CD4-positive, alpha-beta T cell treated with Interferon gamma for 1 hour (primary cell): ENCODE measurements around the gene AKR1C1.
A peak's percentile ranks its signal among the peaks of the same experiment; 100 is the strongest.
"Not testable (repeated sequence)": the region's sequence is repeated elsewhere in the genome, so short reads cannot be mapped to it uniquely, and the experiment has no call there.

ENCODE experiments used
- DNase-seq: peaks from one replicate; pipeline ENCODE4 v3.0.0-alpha.2; 2020

AKR1C1 gene

DNA sequence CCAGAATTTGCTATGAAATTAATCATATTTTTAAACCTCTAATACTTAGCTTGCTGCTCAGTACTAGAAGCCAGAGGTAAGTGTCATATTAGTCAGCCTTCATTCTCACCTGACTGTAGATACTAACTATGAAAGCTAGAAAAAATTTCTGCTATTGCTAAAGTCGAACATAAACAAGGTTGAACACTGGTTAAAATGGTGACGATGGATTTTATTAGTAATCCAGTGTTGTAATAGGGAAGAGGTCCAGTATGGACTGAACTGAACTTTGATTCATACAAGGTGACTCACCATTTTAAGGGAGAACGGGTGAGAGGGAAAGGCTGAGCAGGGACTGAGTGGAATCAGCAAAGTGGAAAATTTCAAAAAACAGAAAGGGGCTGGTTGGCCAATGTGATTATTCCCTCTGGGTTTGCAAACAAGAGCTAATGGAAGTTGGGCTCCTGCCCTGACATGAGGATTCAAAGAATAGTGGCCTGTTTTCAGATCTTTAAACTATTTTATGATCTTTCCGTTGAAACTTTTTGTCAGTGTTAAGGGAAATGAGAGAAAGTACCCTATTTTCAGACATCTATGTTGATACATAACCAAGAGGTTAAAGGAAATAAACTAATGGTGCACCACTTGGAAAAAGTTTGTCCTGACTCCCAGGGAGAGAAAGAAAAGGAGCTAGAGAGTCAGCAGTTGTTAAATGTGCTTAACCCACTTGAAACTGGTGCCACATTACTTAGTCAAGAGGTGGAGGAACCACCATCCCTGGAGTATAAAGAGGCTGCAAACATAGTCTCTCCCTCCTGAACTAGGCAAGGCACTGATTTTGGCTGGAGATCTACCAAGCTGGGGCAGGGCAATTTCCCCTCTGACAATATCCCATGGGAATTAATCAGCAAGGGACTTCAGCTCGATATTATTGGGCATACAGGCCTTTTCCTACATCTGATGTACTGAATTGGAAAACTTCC is 15.3 kb upstream of the AKR1C1 start:
- no peak for DNase-seq

DNA sequence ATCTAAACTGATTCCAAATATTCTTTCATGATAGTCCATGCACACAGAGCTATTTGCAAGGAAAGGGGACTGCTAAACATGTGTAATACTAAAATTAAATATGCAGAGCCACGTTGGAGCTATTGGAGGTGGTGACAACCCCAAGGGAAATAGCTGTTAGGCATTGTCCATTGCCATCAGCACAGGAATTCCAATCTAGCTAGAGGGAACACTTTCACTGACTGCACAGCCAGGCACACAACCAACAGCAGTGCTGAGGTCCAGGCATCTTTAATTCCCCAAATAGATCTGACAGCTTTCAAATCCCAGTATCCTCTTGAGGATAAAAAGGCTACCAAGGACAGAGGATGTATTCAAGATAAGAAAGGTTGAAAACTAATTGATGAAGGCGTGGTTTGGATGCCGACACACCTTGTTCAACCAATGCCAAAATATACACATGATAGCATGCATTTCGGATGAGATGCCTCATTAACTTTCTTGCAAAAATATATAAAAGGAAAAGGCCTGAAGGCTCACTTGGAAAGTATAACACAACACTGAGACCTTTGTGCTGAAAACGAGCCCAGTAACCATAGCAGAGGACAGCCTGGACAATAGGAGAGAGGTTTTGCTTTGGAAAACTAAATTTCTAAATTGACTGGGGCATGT is 11.6 kb upstream of the AKR1C1 start:
- not testable (repeated sequence) for DNase-seq

GRCh38 chr10:4953405-4953804 is 9.8 kb upstream of the AKR1C1 start:
- no peak for DNase-seq

- not testable (repeated sequence) for DNase-seq
Observed at GRCh38 chr10:4956088-4956487, 7.1 kb upstream of the AKR1C1 start.

DNA sequence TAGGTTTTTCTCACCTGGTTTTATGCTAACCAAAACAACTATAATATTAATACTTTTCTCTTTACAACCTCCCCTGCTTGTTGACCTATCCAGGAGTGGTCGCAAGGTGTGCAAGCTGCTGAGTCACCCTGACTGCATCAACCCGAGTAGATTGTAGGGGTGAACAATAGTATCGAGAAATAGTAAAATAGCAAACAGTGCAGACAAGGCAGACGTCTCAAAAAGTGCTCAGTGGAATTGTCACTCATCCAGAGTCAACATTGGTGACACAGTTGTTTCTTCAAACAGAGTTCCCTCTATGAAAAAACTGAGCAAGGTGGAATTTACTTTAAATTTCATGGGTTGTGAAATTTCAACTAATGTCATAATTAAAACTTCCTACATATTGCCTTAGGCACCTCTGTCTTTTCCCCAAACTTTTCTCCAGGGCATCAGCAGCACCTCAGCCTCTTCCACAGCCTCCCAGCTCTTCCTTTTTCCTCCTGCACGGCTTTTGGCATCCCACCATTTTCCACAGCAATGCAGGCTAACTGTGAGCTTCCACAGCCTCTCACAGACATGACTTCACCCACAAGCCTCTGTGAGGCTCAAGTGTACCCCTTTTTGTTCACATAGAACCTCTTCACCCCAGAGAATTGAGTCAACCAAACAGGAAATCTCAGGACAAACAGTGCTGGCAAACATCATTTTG is 6.1 kb upstream of the AKR1C1 start:
- not testable (repeated sequence) for DNase-seq

DNA sequence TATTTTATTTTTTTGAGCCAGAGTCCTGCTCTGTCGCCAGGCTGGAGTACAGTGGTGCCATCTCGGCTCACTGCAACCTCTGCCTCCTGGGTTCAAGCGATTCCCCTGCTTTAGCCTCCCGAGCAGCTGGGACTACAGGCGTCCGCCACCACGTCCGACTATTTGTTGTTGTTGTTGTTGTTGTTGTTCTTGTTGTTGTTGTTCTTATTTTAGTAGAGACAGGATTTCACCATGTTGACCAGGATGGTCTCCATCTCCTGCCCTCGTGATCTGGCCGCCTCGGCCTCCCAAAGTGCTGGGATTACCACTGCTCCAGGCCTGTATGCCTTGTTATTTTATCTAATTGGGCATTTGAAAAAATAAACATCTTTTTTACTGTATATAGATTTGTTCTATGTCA is 1.7 kb upstream of the AKR1C1 start:
- not testable (repeated sequence) for DNase-seq

DNA sequence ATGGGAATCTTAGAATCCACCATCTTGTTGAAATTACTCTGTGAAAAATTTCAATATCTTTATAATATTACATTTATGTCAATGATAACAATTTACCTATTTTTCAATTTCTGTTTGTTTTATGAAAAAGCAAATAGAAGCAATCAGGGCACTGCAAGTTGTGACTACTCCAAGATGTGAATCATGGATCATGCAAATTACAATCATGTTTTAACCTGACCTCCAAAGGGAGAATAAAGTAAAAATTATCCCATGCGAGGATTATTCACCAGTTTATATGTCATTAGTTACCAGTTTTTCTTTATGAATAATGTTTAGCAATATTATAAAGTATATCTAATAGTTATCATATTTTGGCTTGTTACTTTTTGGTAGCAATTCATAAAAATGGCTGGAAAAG is 907 bp upstream of the AKR1C1 start:
- not testable (repeated sequence) for DNase-seq

- not testable (repeated sequence) for DNase-seq
Observed at GRCh38 chr10:4963815-4964154, 570 bp downstream of the AKR1C1 start.

DNA sequence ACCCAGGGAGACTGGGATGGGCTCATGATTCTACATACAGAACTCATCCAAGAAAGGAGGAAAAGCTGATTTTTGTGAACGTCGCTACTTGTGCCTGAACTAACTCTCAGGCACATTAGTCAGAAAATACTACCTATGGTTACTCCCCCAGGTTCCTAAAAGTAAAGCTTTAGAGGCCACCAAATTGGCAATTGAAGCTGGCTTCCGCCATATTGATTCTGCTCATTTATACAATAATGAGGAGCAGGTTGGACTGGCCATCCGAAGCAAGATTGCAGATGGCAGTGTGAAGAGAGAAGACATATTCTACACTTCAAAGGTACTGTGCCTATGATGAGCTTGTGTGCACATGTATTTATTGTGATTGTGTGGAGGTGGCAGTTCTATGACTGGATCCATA is 2.5 kb downstream of the AKR1C1 start:
- DNase-seq, result not testable (repeated sequence)

DNA sequence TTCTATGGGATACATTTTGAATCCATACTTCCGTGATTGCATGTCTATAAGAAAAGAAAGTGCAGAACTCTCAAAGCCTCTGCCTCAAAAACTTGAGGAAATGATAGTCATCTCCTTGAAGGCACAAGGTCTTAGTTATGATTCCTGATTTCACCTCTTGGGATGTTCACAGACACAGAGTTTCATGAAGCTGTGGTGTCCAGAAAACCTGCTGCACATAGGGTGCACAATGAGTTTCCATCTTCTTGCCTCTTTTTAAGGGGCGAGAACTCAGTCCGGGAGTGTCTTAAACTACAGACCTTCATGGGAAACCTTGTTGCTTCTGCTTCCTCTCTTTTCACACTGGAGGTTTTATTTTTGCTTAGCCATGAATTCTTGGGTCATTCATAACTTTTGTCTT is 4.0 kb downstream of the AKR1C1 start:
- not testable (repeated sequence) for DNase-seq

GRCh38 chr10:4969289-4969688 is 6.1 kb downstream of the AKR1C1 start:
- not testable (repeated sequence) for DNase-seq

- not testable (repeated sequence) for DNase-seq
Observed at GRCh38 chr10:4970362-4970761, 7.1 kb downstream of the AKR1C1 start.

- not testable (repeated sequence) for DNase-seq
Observed at GRCh38 chr10:4972369-4973142, 9.3 kb downstream of the AKR1C1 start.

DNA sequence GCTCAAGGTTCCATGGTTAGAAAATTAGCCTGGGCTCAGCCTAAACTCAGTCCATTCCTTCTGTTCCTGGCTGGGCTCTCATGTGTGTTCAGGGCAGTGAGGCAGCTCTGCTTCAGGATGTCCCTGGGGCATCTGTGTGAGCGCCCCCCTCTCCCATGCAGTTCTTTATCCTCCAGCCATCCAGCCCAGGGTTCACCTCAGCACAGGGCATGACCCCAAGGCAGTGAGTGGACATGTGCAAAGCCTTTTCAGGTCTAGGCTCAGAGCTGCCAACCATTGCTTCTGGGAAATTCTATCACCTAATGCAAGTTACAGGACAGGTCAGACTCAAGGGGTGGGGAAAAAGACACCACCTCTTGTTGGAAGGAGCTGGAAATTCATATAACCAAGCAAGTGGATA is 10.1 kb downstream of the AKR1C1 start:
- DNase-seq, result not testable (repeated sequence)

GRCh38 chr10:4974400-4974799 is 11.2 kb downstream of the AKR1C1 start:
- not testable (repeated sequence) for DNase-seq

DNA sequence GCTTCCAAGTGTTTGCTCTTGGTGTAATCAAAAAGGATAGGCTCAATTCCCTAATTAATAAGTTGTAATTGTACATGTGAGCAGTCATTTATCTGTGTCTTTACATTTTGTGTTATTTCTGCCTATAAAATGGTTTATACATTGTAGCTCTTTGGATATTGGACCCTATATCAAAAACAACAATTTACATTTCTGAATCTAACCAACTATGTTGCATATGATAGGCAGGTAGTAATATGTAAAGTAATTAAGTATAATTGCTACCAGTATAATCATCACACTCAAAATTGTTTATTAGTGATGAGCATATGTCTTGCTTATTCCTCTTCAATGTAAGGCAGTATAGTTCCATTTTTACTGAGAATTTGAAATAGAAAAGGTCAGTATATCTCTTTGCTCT is 13.8 kb downstream of the AKR1C1 start:
- no peak for DNase-seq

- no peak for DNase-seq
Observed at GRCh38 chr10:4978870-4979269, 15.7 kb downstream of the AKR1C1 start.

DNA sequence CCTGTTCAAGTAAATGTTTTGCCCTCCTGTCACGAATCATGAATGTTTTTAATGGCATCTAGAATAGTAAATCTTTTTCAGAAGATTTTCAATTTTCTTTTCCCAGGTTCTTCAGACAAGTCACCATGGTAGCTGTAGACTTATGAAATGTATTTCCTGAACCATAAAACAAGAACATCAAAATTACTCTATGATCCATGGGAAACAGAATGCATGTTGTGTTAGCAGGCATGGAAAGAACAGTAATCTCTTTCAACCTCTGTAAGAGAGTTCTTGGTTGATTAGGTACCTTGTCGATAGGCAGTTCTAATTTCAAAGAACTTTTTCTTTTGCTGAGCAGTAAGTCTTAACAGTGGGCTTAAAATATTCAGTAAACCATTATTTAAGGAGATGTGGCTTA is 17.6 kb downstream of the AKR1C1 start:
- no peak for DNase-seq

DNA sequence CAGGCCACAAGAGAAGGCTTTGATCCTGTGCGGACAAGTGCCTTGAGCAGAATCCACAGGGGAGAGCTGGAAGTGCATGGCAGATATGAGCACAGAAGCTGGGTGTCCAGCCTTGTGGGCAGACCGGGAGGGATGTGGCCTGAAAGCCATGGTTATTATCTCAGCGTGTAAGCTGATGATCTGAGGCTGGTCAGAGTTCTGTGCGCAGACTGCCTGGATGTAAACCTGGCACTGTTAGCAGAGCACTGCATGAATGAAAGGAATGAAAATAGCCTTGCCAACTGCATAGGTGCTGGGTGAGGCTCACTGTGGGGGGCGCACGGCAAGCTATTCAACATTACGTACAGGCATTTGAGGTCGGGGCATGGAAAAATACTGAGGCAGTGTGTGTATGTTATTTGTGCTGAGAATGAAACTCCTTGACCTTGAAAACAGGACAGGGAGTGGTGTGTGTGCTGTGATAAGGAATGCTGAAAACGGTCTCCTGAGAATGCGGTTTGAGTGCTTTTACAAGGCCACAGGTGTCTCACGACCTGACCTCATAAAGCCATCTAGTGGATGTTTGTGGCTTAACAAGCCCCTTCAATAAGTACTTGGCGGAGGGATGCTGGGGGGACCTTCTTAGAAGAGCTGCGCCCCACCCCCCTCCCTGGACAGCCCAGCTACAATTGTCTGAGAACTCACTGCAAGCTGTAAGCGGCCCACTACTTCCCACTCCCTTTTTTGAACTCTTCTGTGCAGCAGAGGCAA is 18.7 kb downstream of the AKR1C1 start:
- peak; percentile 1 for DNase-seq

- DNase-seq, result no peak
Observed at GRCh38 chr10:4982764-4983226, 19.6 kb downstream of the AKR1C1 start.

DNA sequence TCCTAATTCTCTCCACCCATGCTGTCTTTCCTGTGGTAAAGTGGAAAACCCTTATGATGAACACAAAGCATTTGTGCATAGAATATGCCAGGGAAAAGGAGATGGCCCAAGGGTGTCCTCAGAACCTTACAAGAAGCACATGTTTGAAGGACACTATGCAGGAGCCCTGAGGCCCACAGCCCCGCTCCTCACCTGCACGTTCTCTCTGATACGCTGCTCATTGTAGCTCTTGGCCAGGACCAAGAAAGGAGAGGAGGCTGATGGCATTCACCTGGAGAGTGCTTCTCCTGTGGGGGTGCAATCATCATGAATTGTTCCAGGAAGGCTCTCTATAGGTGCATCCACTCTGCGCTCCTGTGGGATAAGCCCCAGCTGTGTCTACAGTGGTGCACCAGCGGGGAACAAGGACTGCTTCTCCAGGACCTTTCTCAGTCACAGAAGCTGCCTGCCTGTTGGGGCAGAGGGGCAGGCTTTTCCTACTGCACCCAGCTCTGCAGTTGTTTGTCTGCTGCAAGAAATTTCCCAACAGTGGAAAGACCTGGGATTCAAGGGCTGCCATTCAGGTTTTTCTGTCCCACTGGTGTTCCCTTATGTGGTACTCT is 20.5 kb downstream of the AKR1C1 start:
- DNase-seq, result no peak
